ENCODE data around the gene BLMH.
A peak's percentile ranks its signal among the peaks of the same experiment; 100 is the strongest.

Gene BLMH

GRCh38 chr17:30248786-30249185, 43.0 kb downstream of the BLMH start:
- Histone ChIP-seq H3K27ac (ENCODE audit: low read length) (no peak overlapping the region), H3K4me3 (ENCODE audit: low read length in 2 of 2) (no peak overlapping the region), H3K36me3 (ENCODE audit: control insufficient read depth in 2 of 2, insufficient read depth in 2 of 2, low read length in 2 of 2) (peaks cover 27 to 29% of the 10 kb centered on the region in 2 donors), H3K27me3 (ENCODE audit: control insufficient read depth in 1 of 2, insufficient read depth in 2 of 2, low read length in 2 of 2) (no peaks in the 10 kb centered on the region), H3K9ac (ENCODE audit: low read length in 2 of 2) (no peak overlapping the region), H3K4me1 (ENCODE audit: control insufficient read depth, insufficient read depth, low read length) (no peaks in the 10 kb centered on the region), H3K9me3 (ENCODE audit: control insufficient read depth in 2 of 2, low read length in 2 of 2) (no peaks in the 10 kb centered on the region)

GRCh38 chr17:30246460-30246859, 45.3 kb downstream of the BLMH start:
- Histone ChIP-seq H3K4me3 (ENCODE audit: low read length in 2 of 2) (no peak overlapping the region), H3K9me3 (ENCODE audit: control insufficient read depth in 2 of 2, low read length in 2 of 2) (no peaks in the 10 kb centered on the region), H3K27ac (ENCODE audit: low read length) (no peak overlapping the region), H3K36me3 (ENCODE audit: control insufficient read depth in 2 of 2, insufficient read depth in 2 of 2, low read length in 2 of 2) (peaks cover 19 to 22% of the 10 kb centered on the region in 2 donors), H3K4me1 (ENCODE audit: control insufficient read depth, insufficient read depth, low read length) (no peaks in the 10 kb centered on the region), H3K27me3 (ENCODE audit: control insufficient read depth in 1 of 2, insufficient read depth in 2 of 2, low read length in 2 of 2) (peaks cover 3 to 5% of the 10 kb centered on the region in 2 donors), H3K9ac (ENCODE audit: low read length in 2 of 2) (no peak overlapping the region)

GRCh38 chr17:30244853-30245385, 46.8 kb downstream of the BLMH start:
- H3K4me3 ChIP-seq (ENCODE audit: low read length in 2 of 2) = no peak overlapping the region
- peaks cover 6 to 8% of the 10 kb centered on the region in 2 donors for H3K27me3 ChIP-seq (ENCODE audit: control insufficient read depth in 1 of 2, insufficient read depth in 2 of 2, low read length in 2 of 2)
- H3K36me3 ChIP-seq (ENCODE audit: control insufficient read depth in 2 of 2, insufficient read depth in 2 of 2, low read length in 2 of 2) = peaks cover 19 to 22% of the 10 kb centered on the region in 2 donors
- no peaks in the 10 kb centered on the region for H3K4me1 ChIP-seq (ENCODE audit: control insufficient read depth, insufficient read depth, low read length)
- no peaks in the 10 kb centered on the region for H3K9me3 ChIP-seq (ENCODE audit: control insufficient read depth in 2 of 2, low read length in 2 of 2)
- no peak overlapping the region for H3K27ac ChIP-seq (ENCODE audit: low read length)
- H3K9ac ChIP-seq (ENCODE audit: low read length in 2 of 2) = no peak overlapping the region

- Histone ChIP-seq H3K9me3 (ENCODE audit: control insufficient read depth in 2 of 2, low read length in 2 of 2) (no peaks in the 10 kb centered on the region), H3K36me3 (ENCODE audit: control insufficient read depth in 2 of 2, insufficient read depth in 2 of 2, low read length in 2 of 2) (peaks cover 10 to 17% of the 10 kb centered on the region in 2 donors)
Observed at GRCh38 chr17:30243568-30243967, 48.2 kb downstream of the BLMH start.

GRCh38 chr17:30243002-30243401, 48.7 kb downstream of the BLMH start:
- peaks cover 5% of the 10 kb centered on the region for H3K4me1 ChIP-seq (ENCODE audit: control insufficient read depth, insufficient read depth, low read length)
- no peak overlapping the region for H3K9ac ChIP-seq (ENCODE audit: low read length in 2 of 2)
- H3K27ac ChIP-seq (ENCODE audit: low read length) = no peak overlapping the region
- H3K4me3 ChIP-seq (ENCODE audit: low read length in 2 of 2) = no peak overlapping the region
- peaks cover 24 to 28% of the 10 kb centered on the region in 2 donors for H3K27me3 ChIP-seq (ENCODE audit: control insufficient read depth in 1 of 2, insufficient read depth in 2 of 2, low read length in 2 of 2)
- H3K36me3 ChIP-seq (ENCODE audit: control insufficient read depth in 2 of 2, insufficient read depth in 2 of 2, low read length in 2 of 2) = peaks cover 4 to 11% of the 10 kb centered on the region in 2 donors
- H3K9me3 ChIP-seq (ENCODE audit: control insufficient read depth in 2 of 2, low read length in 2 of 2) = no peaks in the 10 kb centered on the region

More at GRCh38 chr17:30243568-30243967, 48.2 kb downstream of the BLMH start:
- Histone ChIP-seq H3K4me1 (ENCODE audit: control insufficient read depth, insufficient read depth, low read length) (no peaks in the 10 kb centered on the region), H3K27ac (ENCODE audit: low read length) (no peak overlapping the region), H3K4me3 (ENCODE audit: low read length in 2 of 2) (no peak overlapping the region), H3K9ac (ENCODE audit: low read length in 2 of 2) (no peak overlapping the region), H3K27me3 (ENCODE audit: control insufficient read depth in 1 of 2, insufficient read depth in 2 of 2, low read length in 2 of 2) (peaks cover 19 to 22% of the 10 kb centered on the region in 2 donors)

- Histone ChIP-seq H3K9me3 (ENCODE audit: control insufficient read depth in 2 of 2, low read length in 2 of 2) (no peaks in the 10 kb centered on the region), H3K4me3 (ENCODE audit: low read length in 2 of 2) (no peak overlapping the region), H3K27ac (ENCODE audit: low read length) (no peak overlapping the region), H3K36me3 (ENCODE audit: control insufficient read depth in 2 of 2, insufficient read depth in 2 of 2, low read length in 2 of 2) (no peaks in the 10 kb centered on the region), H3K9ac (ENCODE audit: low read length in 2 of 2) (no peak overlapping the region), H3K4me1 (ENCODE audit: control insufficient read depth, insufficient read depth, low read length) (peaks cover 19% of the 10 kb centered on the region), H3K27me3 (ENCODE audit: control insufficient read depth in 1 of 2, insufficient read depth in 2 of 2, low read length in 2 of 2) (peaks cover 35 to 44% of the 10 kb centered on the region in 2 donors)
Observed at GRCh38 chr17:30241051-30241450, 50.7 kb downstream of the BLMH start.

GRCh38 chr17:30240177-30240576, 51.6 kb downstream of the BLMH start:
- Histone ChIP-seq H3K4me1 (ENCODE audit: control insufficient read depth, insufficient read depth, low read length) (peaks cover 27% of the 10 kb centered on the region), H3K9ac (ENCODE audit: low read length in 2 of 2) (no peak overlapping the region), H3K27ac (ENCODE audit: low read length) (no peak overlapping the region), H3K27me3 (ENCODE audit: control insufficient read depth in 1 of 2, insufficient read depth in 2 of 2, low read length in 2 of 2) (peaks cover 40 to 52% of the 10 kb centered on the region in 2 donors), H3K36me3 (ENCODE audit: control insufficient read depth in 2 of 2, insufficient read depth in 2 of 2, low read length in 2 of 2) (no peaks in the 10 kb centered on the region), H3K9me3 (ENCODE audit: control insufficient read depth in 2 of 2, low read length in 2 of 2) (no peaks in the 10 kb centered on the region), H3K4me3 (ENCODE audit: low read length in 2 of 2) (no peak overlapping the region)

GRCh38 chr17:30239089-30239462, 52.7 kb downstream of the BLMH start:
- no peak overlapping the region for H3K4me3 ChIP-seq (ENCODE audit: low read length in 2 of 2)
- no peaks in the 10 kb centered on the region for H3K36me3 ChIP-seq (ENCODE audit: control insufficient read depth in 2 of 2, insufficient read depth in 2 of 2, low read length in 2 of 2)
- H3K9ac ChIP-seq (ENCODE audit: low read length in 2 of 2) = no peak overlapping the region
- H3K27me3 ChIP-seq (ENCODE audit: control insufficient read depth in 1 of 2, insufficient read depth in 2 of 2, low read length in 2 of 2) = peaks cover 45 to 56% of the 10 kb centered on the region in 2 donors
- H3K27ac ChIP-seq (ENCODE audit: low read length) = no peak overlapping the region
- no peaks in the 10 kb centered on the region for H3K9me3 ChIP-seq (ENCODE audit: control insufficient read depth in 2 of 2, low read length in 2 of 2)
- H3K4me1 ChIP-seq (ENCODE audit: control insufficient read depth, insufficient read depth, low read length) = peaks cover 30% of the 10 kb centered on the region

GRCh38 chr17:30238387-30239088, 53.2 kb downstream of the BLMH start:
- H3K27me3 ChIP-seq (ENCODE audit: control insufficient read depth in 1 of 2, insufficient read depth in 2 of 2, low read length in 2 of 2) = peaks cover 43 to 56% of the 10 kb centered on the region in 2 donors
- no peaks in the 10 kb centered on the region for H3K9me3 ChIP-seq (ENCODE audit: control insufficient read depth in 2 of 2, low read length in 2 of 2)
- no peak overlapping the region for H3K27ac ChIP-seq (ENCODE audit: low read length)
- H3K4me3 ChIP-seq (ENCODE audit: low read length in 2 of 2) = peak overlapping the region in 1 of 2 donors; percentile 8
- H3K9ac ChIP-seq (ENCODE audit: low read length in 2 of 2) = no peak overlapping the region
- no peaks in the 10 kb centered on the region for H3K36me3 ChIP-seq (ENCODE audit: control insufficient read depth in 2 of 2, insufficient read depth in 2 of 2, low read length in 2 of 2)
- H3K4me1 ChIP-seq (ENCODE audit: control insufficient read depth, insufficient read depth, low read length) = peaks cover 30% of the 10 kb centered on the region

GRCh38 chr17:30238003-30238344, 53.8 kb downstream of the BLMH start:
- H3K27me3 ChIP-seq (ENCODE audit: control insufficient read depth in 1 of 2, insufficient read depth in 2 of 2, low read length in 2 of 2) = peaks cover 42 to 56% of the 10 kb centered on the region in 2 donors
- no peaks in the 10 kb centered on the region for H3K9me3 ChIP-seq (ENCODE audit: control insufficient read depth in 2 of 2, low read length in 2 of 2)
- peaks cover 30% of the 10 kb centered on the region for H3K4me1 ChIP-seq (ENCODE audit: control insufficient read depth, insufficient read depth, low read length)
- H3K36me3 ChIP-seq (ENCODE audit: control insufficient read depth in 2 of 2, insufficient read depth in 2 of 2, low read length in 2 of 2) = no peaks in the 10 kb centered on the region
- no peak overlapping the region for H3K9ac ChIP-seq (ENCODE audit: low read length in 2 of 2)
- H3K4me3 ChIP-seq (ENCODE audit: low read length in 2 of 2) = no peak overlapping the region
- no peak overlapping the region for H3K27ac ChIP-seq (ENCODE audit: low read length)

All from stomach smooth muscle (tissue), 2 donors.